ENCODE measurements around the gene TTC28. TPM values are rescaled to one million over a fixed set of nuclear protein-coding genes. Genes with fewer than 3 reads are reported as not detected.
"Not testable (repeated sequence)": the region's sequence is repeated elsewhere in the genome, so short reads cannot be mapped to it uniquely, and the experiment has no call there.

The TTC28 gene
- polyA plus RNA-seq, 6 donors from 2014 or later = 2.2 to 5.0 (median 2.9) TPM

GRCh38 chr22:28091486-28091885 lies 588.2 kb downstream of the TTC28 start:
- H3K4me1 Mint-ChIP-seq = no peaks in the 10 kb centered on the region
- H3K27ac Mint-ChIP-seq = no peak overlapping the region
- DNase-seq = no peak
- no peak overlapping the region for H3K4me3 Mint-ChIP-seq
- no peaks in the 10 kb centered on the region for H3K36me3 Mint-ChIP-seq
- ATAC-seq (ENCODE audit: low read depth in 2 of 2) = no peak
- peaks cover 0 to 5% (median 0%) of the 10 kb centered on the region in 7 donors for H3K9me3 Mint-ChIP-seq
- H3K27me3 Mint-ChIP-seq = no peaks in the 10 kb centered on the region

DNA sequence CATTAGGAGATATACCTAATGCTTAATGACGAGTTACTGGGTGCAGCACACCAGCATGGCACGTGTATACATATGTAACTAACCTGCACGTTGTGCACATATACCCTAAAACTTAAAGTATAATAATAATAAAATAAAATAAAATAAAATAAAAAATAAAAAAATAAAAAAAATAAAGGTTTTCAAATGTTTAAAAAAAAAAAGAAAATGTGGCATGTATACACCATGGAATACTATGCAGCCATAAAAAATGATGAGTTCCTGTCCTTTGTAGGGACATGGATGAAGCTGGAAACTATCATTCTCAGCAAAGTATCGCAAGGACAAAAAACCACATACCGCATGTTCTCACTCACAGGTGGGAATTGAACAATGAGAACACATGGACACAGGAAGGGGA lies 590.1 kb downstream of the TTC28 start:
- H3K4me1 Mint-ChIP-seq; H3K36me3 Mint-ChIP-seq; H3K27me3 Mint-ChIP-seq; H3K27ac Mint-ChIP-seq; H3K4me3 Mint-ChIP-seq; H3K9me3 Mint-ChIP-seq; DNase-seq; ATAC-seq (ENCODE audit: low read depth in 2 of 2): not testable (repeated sequence)

- H3K27me3 Mint-ChIP-seq = peaks cover 4 to 12% (median 4%) of the 10 kb centered on the region in 3 donors
- no peaks in the 10 kb centered on the region for H3K4me1 Mint-ChIP-seq
- ATAC-seq (ENCODE audit: low read depth in 2 of 2) (no peak), DNase-seq (no peak)
- H3K9me3 Mint-ChIP-seq = peaks cover 0 to 6% (median 0%) of the 10 kb centered on the region in 7 donors
- H3K36me3 Mint-ChIP-seq = no peaks in the 10 kb centered on the region
- no peak overlapping the region for H3K27ac Mint-ChIP-seq
- H3K4me3 Mint-ChIP-seq = no peak overlapping the region
Observed at GRCh38 chr22:28077166-28077565, 602.5 kb downstream of the TTC28 start.

DNA sequence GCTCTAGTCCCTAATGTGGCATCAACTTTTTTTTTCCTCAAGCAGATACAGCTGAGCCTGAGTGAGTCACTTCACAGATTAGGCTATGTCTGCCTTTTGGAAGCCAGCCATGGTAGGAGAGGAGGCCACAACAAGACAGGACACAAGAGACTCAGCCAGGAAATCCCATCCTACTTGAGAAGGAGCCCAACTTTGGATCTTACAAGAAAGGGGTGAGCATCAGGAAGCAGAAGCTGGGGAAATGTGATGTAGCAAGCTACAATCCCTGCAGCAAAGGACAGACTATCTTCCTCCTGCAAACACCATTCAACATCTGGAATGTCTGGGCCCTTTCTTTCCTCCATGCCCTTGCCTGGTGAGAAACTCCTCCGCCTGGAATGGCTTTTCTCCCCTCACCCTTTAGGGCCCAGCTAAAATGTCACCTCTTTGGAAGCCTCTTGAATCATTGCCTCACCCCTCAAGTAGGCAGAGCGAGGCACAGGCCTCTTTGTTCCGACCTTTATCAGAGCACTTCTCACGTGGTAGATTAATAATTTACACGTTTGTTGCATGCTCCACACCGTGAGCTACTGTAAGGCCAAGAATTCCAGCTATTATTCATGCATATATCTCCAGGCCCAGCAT lies 604.2 kb downstream of the TTC28 start:
- H3K36me3 Mint-ChIP-seq = no peaks in the 10 kb centered on the region
- no peak for ATAC-seq (ENCODE audit: low read depth in 2 of 2)
- H3K9me3 Mint-ChIP-seq = peaks cover 0 to 6% (median 1%) of the 10 kb centered on the region in 7 donors
- peak overlapping the region in 1 of 6 donors; percentile 9 for H3K27ac Mint-ChIP-seq
- no peaks in the 10 kb centered on the region for H3K4me1 Mint-ChIP-seq
- H3K27me3 Mint-ChIP-seq = peaks cover 0 to 8% (median 0%) of the 10 kb centered on the region in 3 donors
- no peak overlapping the region for H3K4me3 Mint-ChIP-seq
- DNase-seq = no peak

DNA sequence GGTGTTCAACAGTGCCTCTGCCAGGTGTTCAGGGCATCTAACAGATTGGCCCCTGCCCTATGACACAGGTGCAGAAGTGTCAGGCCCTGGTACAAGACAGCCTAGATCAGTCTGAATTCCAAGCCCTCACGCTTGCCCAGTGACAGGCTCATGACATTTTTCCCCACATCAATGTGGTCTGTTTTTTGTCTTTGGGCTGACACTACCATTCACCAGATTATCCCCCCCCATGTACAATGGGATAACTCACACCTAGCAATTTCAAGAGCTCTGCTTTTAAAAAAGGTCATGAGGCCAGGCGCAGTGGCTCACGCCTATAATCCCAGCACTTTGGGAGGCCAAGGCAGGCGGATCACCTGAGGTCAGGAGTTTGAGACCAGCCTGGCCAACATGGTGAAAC lies 605.1 kb downstream of the TTC28 start:
- Mint-ChIP-seq H3K36me3 (no peaks in the 10 kb centered on the region), H3K4me3 (no peak overlapping the region)

GRCh38 chr22:28072066-28072465 lies 607.6 kb downstream of the TTC28 start:
- Mint-ChIP-seq H3K36me3 (no peaks in the 10 kb centered on the region), H3K4me1 (no peaks in the 10 kb centered on the region), H3K27me3 (peaks cover 0 to 9% (median 0%) of the 10 kb centered on the region in 3 donors), H3K4me3 (no peak overlapping the region), H3K27ac (no peak overlapping the region), H3K9me3 (peaks cover 0 to 4% (median 0%) of the 10 kb centered on the region in 7 donors)
- DNase-seq (no peak), ATAC-seq (ENCODE audit: low read depth in 2 of 2) (no peak)

More for the DNA sequence above, 605.1 kb downstream of the TTC28 start:
- H3K27me3 Mint-ChIP-seq = peaks cover 0 to 8% (median 0%) of the 10 kb centered on the region in 3 donors
- no peak overlapping the region for H3K27ac Mint-ChIP-seq
- no peak for ATAC-seq (ENCODE audit: low read depth in 2 of 2)
- peaks cover 0 to 4% (median 0%) of the 10 kb centered on the region in 7 donors for H3K9me3 Mint-ChIP-seq
- DNase-seq = no peak
- no peaks in the 10 kb centered on the region for H3K4me1 Mint-ChIP-seq

DNA sequence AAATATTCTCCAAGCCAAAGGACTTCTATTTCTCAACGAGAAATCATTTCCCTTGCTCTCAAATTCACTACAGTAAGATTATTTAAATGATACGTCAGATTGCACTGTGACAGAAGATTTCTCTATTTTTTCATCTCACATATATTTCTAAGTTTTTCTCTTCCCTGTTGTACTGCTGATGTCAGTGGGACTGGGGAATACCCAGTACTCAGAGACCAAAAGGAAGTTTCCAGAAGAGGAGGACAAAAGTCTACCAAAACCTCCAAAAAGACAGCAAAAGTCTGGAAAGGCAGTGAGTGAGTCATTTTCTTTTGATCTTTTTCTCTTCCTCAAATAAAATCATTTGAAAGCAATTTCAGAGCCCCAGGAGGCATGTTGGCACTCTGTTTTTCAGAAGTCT lies 610.8 kb downstream of the TTC28 start:
- no peaks in the 10 kb centered on the region for H3K4me1 Mint-ChIP-seq
- H3K27me3 Mint-ChIP-seq = peaks cover 0 to 16% (median 12%) of the 10 kb centered on the region in 3 donors
- H3K36me3 Mint-ChIP-seq = peaks cover 0 to under 1% of the 10 kb centered on the region in 2 donors
- peaks cover 0 to 4% (median 1%) of the 10 kb centered on the region in 7 donors for H3K9me3 Mint-ChIP-seq
- no peak overlapping the region for H3K4me3 Mint-ChIP-seq
- H3K27ac Mint-ChIP-seq = no peak overlapping the region
- no peak for DNase-seq
- ATAC-seq (ENCODE audit: low read depth in 2 of 2) = no peak

DNA sequence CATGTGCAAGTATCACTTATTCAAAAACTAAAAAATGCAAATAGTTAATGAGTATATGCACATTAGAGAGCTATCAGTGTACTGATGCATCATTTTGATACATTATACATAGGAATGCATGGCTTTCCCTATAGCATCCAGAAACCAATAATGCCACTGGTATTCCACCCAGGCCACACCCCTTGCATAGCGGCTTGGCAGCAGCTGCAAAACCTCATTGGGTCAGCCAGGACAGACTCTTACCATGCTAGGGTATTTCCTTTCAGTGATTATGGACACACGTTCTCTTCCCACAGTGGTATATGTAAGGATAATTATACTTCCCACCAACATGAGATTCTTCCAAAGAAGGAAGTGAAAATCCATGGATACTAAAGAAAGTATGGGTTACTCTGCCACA lies 614.7 kb downstream of the TTC28 start:
- no peak overlapping the region for H3K27ac Mint-ChIP-seq
- DNase-seq = no peak
- H3K36me3 Mint-ChIP-seq = peaks cover 0 to 7% of the 10 kb centered on the region in 2 donors
- ATAC-seq (ENCODE audit: low read depth in 2 of 2) = no peak
- H3K27me3 Mint-ChIP-seq = peaks cover 3 to 34% (median 9%) of the 10 kb centered on the region in 3 donors
- H3K9me3 Mint-ChIP-seq = peaks cover 0 to 18% (median 8%) of the 10 kb centered on the region in 7 donors
- H3K4me3 Mint-ChIP-seq = no peak overlapping the region
- H3K4me1 Mint-ChIP-seq = no peaks in the 10 kb centered on the region

- H3K4me3 Mint-ChIP-seq = no peak overlapping the region
- H3K27ac Mint-ChIP-seq = peak overlapping the region in 1 of 6 donors; percentile 26
- no peaks in the 10 kb centered on the region for H3K4me1 Mint-ChIP-seq
- ATAC-seq (ENCODE audit: low read depth in 2 of 2) = no peak
- H3K9me3 Mint-ChIP-seq = peaks cover 0 to 18% (median 8%) of the 10 kb centered on the region in 7 donors
- peaks cover 0 to 7% of the 10 kb centered on the region in 2 donors for H3K36me3 Mint-ChIP-seq
- peaks cover 3 to 34% (median 9%) of the 10 kb centered on the region in 3 donors for H3K27me3 Mint-ChIP-seq
- DNase-seq = no peak
Observed at GRCh38 chr22:28063656-28064055, 616.0 kb downstream of the TTC28 start.

GRCh38 chr22:28060594-28060993 lies 619.0 kb downstream of the TTC28 start:
- H3K36me3 Mint-ChIP-seq; H3K4me1 Mint-ChIP-seq; ATAC-seq (ENCODE audit: low read depth in 2 of 2); H3K27ac Mint-ChIP-seq; DNase-seq; H3K4me3 Mint-ChIP-seq: not testable (repeated sequence)
- H3K27me3 Mint-ChIP-seq = peaks cover 0 to 26% (median 3%) of the 10 kb centered on the region in 3 donors
- H3K9me3 Mint-ChIP-seq = peaks cover 0 to 18% (median 8%) of the 10 kb centered on the region in 7 donors

- Mint-ChIP-seq H3K9me3 (peaks cover 0 to 17% (median 8%) of the 10 kb centered on the region in 7 donors), H3K27me3 (peaks cover 0 to 16% (median 3%) of the 10 kb centered on the region in 3 donors), H3K36me3 (no peaks in the 10 kb centered on the region), H3K4me3 (no peak overlapping the region), H3K27ac (no peak overlapping the region), H3K4me1 (no peaks in the 10 kb centered on the region)
- DNase-seq (no peak), ATAC-seq (ENCODE audit: low read depth in 2 of 2) (no peak)
Observed at GRCh38 chr22:28058036-28058435, 621.6 kb downstream of the TTC28 start.

DNA sequence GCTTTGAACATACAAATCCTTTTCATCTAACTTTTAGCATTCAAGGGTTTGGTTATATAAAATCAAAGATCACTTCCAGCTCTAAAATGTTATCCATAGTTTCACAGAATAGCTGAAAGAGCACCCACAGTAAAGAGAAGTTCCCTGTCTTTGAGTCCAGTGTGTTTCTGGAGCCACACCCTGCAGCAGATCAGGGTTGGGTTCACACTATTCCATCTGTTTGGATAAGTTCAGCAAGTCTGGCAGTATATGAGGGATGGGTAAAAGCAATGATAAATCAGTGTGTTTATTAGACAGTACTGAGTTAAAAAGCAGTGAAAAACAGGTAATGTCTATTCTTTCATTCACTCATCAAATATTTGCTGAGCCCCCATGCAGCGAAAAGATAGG lies 624.8 kb downstream of the TTC28 start:
- DNase-seq = no peak
- no peak overlapping the region for H3K4me3 Mint-ChIP-seq
- H3K36me3 Mint-ChIP-seq = no peaks in the 10 kb centered on the region
- no peak for ATAC-seq (ENCODE audit: low read depth in 2 of 2)
- peak overlapping the region in 1 of 6 donors; percentile 5 for H3K27ac Mint-ChIP-seq
- no peaks in the 10 kb centered on the region for H3K9me3 Mint-ChIP-seq
- H3K4me1 Mint-ChIP-seq = no peaks in the 10 kb centered on the region
- no peaks in the 10 kb centered on the region for H3K27me3 Mint-ChIP-seq

GRCh38 chr22:28053896-28054818 lies 625.5 kb downstream of the TTC28 start:
- ATAC-seq (ENCODE audit: low read depth in 2 of 2) (no peak), DNase-seq (no peak)
- Mint-ChIP-seq H3K27ac (peak overlapping the region in 1 of 6 donors; percentile 5), H3K4me3 (no peak overlapping the region), H3K36me3 (no peaks in the 10 kb centered on the region), H3K4me1 (no peaks in the 10 kb centered on the region), H3K27me3 (no peaks in the 10 kb centered on the region), H3K9me3 (no peaks in the 10 kb centered on the region)
